Erythroblast (primary cell): ENCODE results near the gene ARHGAP1.

Source experiments
- GATA1 ChIP-seq: IDR thresholded peaks from 2 replicates; pipeline ENCODE4 v1.6.1; 2011; ENCODE audit warnings: low read depth, mild to moderate bottlenecking, control low read depth, low read length, moderate library complexity
- POLR2A ChIP-seq: IDR thresholded peaks from 2 replicates; pipeline ENCODE4 v1.6.1; 2011; ENCODE audit warnings: mild to moderate bottlenecking, low read length

GRCh38 chr11:46690702-46691101 lies 9.7 kb downstream of the ARHGAP1 start:
- TF ChIP-seq POLR2A = no peak
- TF ChIP-seq GATA1 = no peak
